GM18907 (cell line): Measurements from ENCODE around the gene ZNF223.

Experiments used
- ATAC-seq: cut with Tn5 transposase; IDR thresholded peaks from one replicate; pipeline ENCODE4 v1.9.1; 2021; ENCODE audit warnings: mild to moderate bottlenecking, moderate library complexity; ENCODE audit not compliant: unreplicated experiment

ZNF223 gene

DNA sequence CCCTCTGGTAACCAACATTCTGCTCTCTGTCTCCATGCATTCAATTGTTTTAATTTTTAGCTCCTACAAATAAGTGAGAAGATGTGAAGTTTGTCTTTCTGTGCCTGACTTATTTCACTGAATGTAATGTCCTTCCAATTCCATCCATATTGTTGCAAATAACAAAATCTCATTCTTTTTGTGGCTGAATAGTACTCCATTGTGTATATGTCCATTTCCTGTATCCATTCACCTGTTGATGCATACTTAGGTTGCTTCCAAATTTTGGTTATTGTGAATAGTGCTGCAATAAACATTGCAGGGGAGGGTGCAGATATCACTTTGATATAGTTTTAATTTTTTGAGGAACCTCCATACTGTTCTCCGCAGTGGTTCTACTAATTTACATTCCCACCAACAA, 17.6 kb downstream of the ZNF223 start:
- no peak for ATAC-seq

DNA sequence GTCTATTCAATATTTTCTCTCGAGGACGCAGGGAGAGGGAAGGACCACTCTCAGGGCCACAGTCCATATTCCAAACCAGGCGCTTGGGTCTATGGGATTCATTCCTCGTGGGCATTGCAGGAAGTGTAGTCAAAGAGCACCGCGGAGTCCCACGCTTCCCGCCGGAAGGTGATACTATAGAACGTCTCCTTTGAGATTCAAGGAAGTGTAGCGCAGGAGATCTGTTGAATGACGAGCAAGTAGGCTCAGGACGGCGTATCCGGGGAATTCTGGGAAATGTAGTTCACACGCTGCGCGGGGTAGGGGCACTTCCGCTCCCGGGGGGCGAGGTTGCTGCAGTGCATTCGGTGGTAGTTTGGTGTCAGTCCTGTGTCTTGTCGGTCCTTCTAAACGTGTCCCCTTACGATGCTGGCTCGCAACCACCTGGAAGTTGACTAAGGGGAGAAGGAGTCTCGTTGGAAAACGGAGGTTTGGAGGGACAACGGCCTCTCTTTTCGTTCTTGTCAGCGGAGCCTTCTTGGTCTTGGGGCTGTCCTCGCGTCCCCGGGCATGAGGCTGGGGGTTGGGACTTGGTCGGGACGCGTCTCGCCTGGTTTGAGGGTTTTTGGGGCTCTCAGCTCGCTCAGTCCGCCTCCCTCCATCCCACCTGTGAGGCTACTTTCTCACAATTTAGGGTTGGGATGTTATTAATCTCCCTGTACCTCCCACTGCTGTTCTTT, 20.1 kb downstream of the ZNF223 start, which contains the start of gene ZNF284:
TSS of gene ZNF284 (plus strand) at position 336 of the 719 bp plus-strand sequence. CDS start 4,231 bp downstream, outside the sequence.
- peak; percentile 93 for ATAC-seq

DNA sequence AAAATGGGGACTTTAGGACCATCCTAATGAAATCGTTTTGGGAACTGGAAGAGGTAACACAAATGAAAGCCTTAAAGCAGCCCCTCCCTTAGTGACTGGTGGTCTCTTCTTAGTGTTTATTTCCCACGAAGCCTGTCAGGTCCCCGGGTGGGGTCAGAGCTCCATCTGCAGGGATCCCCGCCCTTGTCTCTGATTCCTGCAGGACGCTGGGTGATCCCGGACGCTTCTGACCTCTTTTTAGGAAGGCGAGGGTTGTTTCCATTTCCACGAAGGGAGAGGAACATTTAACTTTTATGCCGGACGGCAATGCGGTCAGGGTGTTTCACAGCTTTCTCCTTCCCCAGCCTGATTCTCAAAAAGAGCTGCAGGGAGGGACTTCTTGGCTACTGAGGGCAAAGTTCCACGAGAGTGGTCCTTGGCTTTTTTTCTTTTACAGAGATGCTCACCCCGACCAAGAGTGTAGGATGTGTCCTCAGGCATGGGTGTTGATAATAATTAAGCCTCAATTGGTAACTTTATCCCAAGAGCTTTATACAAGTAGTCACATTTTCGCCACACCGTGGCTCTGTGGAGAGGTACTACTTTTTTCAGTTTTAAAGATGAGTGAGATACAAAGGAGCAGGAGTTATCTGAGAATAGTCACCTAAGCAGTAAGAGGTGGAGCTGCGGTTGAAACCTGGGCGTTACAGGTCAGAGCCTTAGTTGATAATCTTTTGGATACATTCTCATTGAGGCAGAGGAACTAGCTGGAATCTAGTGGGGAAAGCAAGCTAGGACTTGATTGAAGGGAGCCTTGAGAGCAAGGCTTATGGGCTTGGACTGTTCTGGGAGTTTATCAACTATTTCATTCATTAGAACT, 20.9 kb downstream of the ZNF223 start:
- ATAC-seq = no peak

DNA sequence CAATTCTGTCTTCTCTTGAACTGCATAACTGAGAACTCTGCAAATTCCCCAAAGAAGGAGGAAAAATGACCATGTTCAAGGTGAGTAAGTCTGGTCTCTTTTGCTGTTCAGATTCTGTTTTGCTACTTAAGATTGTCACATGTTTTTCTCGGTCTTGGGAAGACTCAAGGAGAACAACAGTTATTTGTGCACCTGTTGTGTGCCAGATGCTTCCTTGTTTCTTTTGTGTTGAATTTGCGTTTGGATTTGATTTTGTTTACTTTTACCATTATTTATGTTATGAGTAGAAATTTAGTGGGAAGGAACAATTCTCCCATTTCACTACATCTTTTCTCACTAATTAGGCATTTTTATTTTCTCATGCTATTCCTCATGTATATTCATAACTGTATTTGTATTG, 24.5 kb downstream of the ZNF223 start:
- ATAC-seq = no peak

DNA sequence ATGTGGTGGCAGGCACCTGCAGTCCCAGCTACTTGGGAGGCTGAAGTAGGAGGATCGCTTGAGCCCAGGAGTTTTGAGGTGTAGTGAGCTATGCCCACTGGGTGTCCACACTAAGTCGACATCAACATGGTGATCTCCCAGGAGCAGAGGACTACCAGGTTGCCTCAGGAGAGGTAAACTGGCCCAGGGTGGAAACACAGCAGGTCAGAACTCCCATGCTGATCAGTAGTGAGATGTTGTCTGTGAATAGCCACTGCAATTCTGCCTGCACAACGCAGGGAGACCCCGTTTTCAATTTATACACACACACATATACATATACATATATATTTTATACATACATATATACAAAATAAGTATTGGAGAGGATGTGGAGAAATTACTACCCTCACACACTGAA, 40.3 kb downstream of the ZNF223 start:
- ATAC-seq = no peak

DNA sequence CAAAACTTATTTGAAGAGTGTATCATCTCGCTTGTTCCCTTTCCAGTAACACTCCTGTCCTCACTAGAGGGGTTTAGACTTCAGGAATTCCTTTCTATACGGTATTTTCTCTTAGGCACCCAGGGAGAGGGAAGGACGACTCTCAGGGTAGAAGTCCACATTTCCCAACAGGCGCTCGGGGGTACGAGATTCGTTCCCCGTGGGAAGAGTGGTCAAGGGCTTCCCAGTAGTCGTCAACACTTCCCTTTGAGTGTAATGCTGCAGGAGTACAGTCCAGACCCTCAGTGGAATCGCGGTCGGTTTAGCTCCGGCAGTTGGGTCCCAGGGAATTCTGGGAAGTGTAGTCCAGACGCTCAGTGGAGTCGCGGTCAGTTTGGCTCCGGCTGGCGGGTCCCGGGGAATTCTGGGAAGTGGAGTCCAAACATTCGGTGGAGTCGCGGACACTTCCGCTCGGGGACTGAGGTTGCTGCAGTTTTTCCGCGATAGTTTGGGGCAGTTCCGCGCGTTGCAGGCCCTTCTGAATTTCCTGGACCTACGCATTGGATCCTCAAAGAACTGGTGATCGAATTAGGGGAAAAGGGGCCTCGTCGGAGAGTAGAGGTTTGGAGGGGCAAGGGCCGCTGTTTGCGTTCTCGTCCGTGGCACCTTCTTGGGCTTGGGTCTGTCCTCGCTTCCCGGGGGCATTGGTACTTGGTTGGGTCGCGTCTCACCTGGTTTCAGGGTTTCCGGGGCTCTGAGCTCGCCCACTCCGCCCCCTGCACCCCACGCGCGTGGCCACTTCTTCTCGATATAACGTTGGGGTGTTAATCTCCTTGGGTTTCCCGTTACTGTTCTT, 42.3 kb downstream of the ZNF223 start, which contains the start of gene ZNF224:
TSS of gene ZNF224 (plus strand) at position 431 of the 835 bp plus-strand sequence. CDS start 3,513 bp downstream, outside the sequence.
- peak; percentile 91 for ATAC-seq

DNA sequence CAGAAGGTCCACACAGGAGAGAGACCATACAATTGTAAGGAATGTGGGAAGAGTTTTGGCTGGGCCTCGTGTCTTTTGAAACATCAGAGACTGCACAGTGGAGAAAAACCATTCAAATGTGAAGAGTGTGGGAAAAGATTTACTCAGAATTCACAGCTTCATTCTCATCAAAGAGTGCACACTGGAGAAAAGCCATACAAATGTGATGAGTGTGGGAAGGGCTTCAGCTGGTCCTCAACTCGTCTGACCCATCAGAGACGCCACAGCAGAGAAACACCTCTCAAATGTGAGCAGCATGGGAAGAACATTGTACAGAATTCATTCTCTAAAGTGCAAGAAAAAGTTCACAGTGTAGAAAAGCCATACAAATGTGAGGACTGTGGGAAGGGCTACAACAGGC, 55.9 kb downstream of the ZNF223 start:
- ATAC-seq = no peak

DNA sequence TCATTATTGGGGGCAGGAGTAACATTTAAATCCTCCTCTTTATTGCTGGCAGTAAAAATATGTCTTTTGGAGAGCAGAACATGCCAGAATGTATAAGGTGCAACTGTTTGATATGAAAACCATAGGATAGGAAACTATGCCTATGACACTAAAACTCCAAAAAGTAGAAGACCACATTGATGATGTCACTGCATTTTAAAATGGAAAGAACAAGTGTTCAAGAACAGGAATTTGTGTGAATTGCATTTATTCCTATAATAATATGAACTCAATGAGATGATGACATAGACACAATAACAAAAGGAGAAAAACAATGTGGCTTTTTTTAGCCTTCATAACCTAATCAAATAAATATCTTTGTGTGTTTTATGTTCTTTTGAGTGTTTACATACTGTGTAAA, 57.6 kb downstream of the ZNF223 start:
- no peak for ATAC-seq

DNA sequence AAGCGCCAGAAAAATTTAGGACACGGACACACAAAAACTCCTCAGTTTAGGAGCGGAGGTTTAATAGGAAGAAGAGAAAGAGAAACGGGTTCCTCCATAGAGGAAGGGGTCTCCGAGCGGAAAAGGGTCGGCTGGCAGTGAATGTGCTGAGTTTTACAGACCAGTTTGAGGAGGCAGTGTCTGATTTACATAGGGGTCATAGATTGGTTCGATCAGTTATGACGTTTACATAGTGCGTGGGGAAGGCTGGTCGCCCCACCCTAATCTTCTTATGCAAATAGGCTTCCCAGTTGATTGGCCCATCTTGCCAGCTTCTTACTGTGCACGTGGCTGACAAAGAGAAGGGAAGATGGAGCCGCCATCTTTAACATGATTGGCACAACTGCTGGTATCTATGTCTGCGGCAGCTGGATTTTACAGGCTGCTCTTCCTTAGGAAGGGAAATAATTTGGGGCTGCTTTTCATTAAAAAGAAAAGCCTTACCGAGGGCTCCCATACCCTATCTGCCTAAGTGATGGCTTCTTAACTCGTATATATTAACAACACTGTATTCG, 60.2 kb downstream of the ZNF223 start:
- ATAC-seq = no peak

DNA sequence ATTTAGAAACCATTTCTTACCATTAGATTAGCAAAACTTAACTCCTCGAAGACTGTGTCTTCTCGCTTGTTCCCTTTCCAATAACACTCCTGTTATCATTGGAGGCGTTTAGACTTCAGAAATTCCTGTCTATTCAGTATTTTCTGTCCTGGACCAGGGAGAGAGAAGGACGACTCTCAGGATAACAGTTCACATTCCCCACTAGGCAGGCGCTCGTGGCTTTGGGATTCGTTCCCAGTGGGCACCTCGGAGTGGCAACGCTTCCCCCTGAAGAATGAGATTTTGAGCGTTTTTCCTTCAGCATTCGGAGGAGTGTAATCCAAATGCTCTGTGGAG, 60.9 kb downstream of the ZNF223 start:
- ATAC-seq = no peak

DNA sequence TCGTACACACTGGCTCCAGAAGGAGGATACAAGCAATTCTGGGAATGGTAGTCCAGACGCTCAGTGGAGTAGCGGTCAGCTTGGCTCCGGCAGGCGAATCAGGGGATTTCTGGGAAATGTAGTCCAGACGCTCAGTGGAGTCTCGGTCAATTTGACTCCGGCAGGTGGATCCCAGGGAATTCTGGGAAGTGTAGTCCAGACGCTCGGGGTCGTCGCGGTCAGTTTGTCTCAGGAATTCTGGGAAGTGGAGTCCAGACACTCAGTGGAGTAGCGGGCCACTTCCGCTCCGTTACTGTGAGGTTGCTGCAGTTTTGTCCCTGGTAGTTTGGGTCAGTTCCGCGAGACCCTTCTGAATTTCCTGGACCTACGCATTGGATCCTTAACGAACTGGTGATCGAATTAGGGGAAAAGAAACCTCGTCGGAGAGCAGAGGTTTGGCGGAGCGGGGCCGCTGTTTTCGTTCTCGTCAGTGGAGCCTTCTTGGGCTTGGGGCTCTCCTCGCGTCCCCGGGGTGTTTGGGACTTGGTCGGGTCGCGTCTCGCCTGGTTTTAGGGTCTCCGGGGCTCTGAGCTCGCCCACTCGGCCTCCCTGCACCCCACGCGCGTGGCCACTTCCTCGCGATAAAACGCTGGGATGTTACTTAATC, 61.4 kb downstream of the ZNF223 start, which contains the start of gene ZNF225:
TSS of gene ZNF225 (plus strand) at position 262 of the 646 bp plus-strand sequence. CDS start 2,429 bp downstream, outside the sequence.
- ATAC-seq = peak; percentile 92

DNA sequence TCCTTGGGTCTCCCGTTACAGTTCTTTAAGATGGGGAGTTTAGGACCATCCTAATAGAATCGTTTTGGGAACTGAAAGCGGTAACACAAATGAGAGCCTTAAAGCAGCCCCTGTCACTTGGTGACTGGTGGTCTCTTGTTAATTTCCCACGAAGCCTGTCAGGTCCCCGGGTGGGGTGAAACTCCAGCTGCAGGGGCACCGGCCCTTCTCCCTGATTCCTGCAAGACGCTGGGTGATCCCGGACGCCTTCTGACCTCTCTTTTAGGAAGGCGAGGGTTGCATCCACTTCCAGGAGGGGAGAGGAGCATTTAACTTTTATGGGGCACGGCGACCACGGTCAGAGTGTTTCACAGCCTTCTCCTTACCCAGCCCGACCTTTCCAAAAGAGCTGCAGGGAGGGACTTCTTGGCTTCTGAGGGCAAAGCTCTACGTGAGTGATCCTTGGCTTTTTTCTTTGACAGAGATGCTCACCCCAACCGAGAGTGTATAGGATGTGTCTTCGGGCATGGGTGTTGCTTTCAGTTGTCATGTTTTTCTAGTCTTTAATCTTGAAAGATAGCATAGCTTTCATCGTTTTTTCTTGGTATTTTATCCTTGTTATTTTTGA, 62.1 kb downstream of the ZNF223 start:
- peak; percentile 18 for ATAC-seq
